Progenitor cell of endocrine pancreas (in vitro differentiated cells): ENCODE results near the gene CHID1. TPM values are rescaled to one million over a fixed set of nuclear protein-coding genes. Genes with fewer than 3 reads are reported as not detected.
A peak's percentile ranks its signal among the peaks of the same experiment; 100 is the strongest.

Experiments
- DNase-seq: peaks from one replicate; pipeline ENCODE4 v3.0.0; 2021; ENCODE audit warnings: low spot score; ENCODE audit not compliant: unreplicated experiment
- H3K27ac Mint-ChIP-seq: 2 replicates; pipeline ENCODE4 v1.8.0; 2021; ENCODE audit warnings: mild to moderate bottlenecking, moderate library complexity, mixed read lengths
- H3K27me3 Mint-ChIP-seq: 2 replicates; pipeline ENCODE4 v1.8.0; 2021; ENCODE audit warnings: mixed read lengths
- H3K36me3 Mint-ChIP-seq: 2 replicates; pipeline ENCODE4 v1.8.0; 2022; ENCODE audit warnings: mixed read lengths; ENCODE audit not compliant: insufficient read depth
- H3K4me1 Mint-ChIP-seq: 2 replicates; pipeline ENCODE4 v1.8.0; 2021; ENCODE audit warnings: low read depth, mixed read lengths
- H3K4me3 Mint-ChIP-seq: 2 replicates; pipeline ENCODE4 v1.8.0; 2021; ENCODE audit warnings: low read depth, mild to moderate bottlenecking, moderate library complexity, mixed read lengths
- H3K9me3 Mint-ChIP-seq: 2 replicates; pipeline ENCODE4 v1.8.0; 2021; ENCODE audit warnings: low read depth, mixed read lengths
- CTCF ChIP-seq: fragments of 200-600 bp; sonication (generic); IDR thresholded peaks from one replicate; pipeline ENCODE4 v1.5.0; 2021; ENCODE audit warnings: antibody characterized with exemption, mild to moderate bottlenecking; ENCODE audit not compliant: unreplicated experiment
- total RNA-seq: library from RNA; stranded (reverse); gene quantifications from 2 replicates; pipeline ENCODE4 v1.2.1, GENCODE V29; 2021

Gene CHID1
- total RNA-seq, 1 donor from 2014 or later: 87.0 TPM

GRCh38 chr11:877565-877964 is 33.0 kb downstream of the CHID1 start:
- Mint-ChIP-seq H3K27ac (no peak overlapping the region), H3K27me3 (no peaks in the 10 kb centered on the region), H3K4me3 (no peak overlapping the region), H3K4me1 (no peaks in the 10 kb centered on the region), H3K36me3 (peaks cover 14% of the 10 kb centered on the region), H3K9me3 (no peaks in the 10 kb centered on the region)
- TF ChIP-seq CTCF: no peak
- no peak for DNase-seq

- H3K27ac Mint-ChIP-seq: no peak overlapping the region
Observed at GRCh38 chr11:876545-876944, 34.1 kb downstream of the CHID1 start.

DNA sequence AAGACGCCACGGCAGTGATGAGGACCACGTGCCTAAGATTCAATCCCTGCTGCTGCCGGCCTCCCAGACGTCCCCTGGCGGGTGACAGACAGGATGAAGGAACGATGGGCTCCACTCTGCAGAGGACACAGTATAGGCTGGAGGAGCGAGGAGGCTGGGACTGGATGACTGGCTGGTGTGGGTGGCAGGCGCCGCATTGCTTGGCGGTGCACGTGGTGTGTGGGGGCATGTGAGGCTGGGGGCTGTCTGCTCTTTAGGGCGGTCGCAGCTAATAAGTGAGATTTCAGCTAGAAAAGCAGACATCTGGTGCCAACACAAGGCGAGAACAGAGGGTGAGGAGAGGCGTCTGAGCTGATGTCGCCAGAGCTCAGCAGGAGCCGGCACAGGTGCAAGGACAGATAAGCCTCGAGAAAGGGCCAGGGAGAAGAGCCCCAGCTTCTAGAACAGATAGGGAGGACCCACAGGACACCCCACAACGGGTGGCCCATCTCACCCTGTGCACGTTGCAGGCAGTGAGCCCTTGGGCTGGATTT is 34.8 kb downstream of the CHID1 start:
- H3K36me3 Mint-ChIP-seq: peaks cover 10% of the 10 kb centered on the region
- TF ChIP-seq CTCF: no peak
- no peaks in the 10 kb centered on the region for H3K9me3 Mint-ChIP-seq
- H3K27ac Mint-ChIP-seq: peak overlapping the region; percentile 80
- no peaks in the 10 kb centered on the region for H3K4me1 Mint-ChIP-seq
- no peak for DNase-seq
- no peak overlapping the region for H3K4me3 Mint-ChIP-seq
- H3K27me3 Mint-ChIP-seq: no peaks in the 10 kb centered on the region

More at GRCh38 chr11:876545-876944, 34.1 kb downstream of the CHID1 start:
- no peak overlapping the region for H3K4me3 Mint-ChIP-seq
- H3K4me1 Mint-ChIP-seq: no peaks in the 10 kb centered on the region
- no peaks in the 10 kb centered on the region for H3K9me3 Mint-ChIP-seq
- no peak for DNase-seq
- H3K36me3 Mint-ChIP-seq: peaks cover 10% of the 10 kb centered on the region
- no peak for TF ChIP-seq CTCF
- no peaks in the 10 kb centered on the region for H3K27me3 Mint-ChIP-seq

DNA sequence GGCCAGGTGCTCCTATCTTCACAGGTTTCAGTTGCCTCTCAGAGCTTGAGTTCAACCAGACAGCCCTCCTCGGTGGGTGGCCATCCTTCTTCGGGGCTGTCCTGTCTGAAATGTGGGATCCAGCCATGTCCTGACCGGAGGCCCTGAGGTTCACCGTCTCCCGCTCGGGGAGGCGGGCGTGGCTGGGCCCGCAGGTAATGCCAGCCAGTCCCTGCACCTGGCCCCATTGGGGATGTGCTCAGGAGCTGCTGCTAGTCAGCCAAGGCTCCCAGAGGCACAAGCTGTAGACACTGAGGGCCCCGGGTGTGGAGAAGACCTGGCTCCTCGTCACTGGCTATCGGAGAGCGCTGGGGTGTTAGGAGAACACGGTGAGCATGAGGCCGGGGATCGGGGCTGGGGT is 35.4 kb downstream of the CHID1 start:
- no peaks in the 10 kb centered on the region for H3K27me3 Mint-ChIP-seq
- peaks cover 8% of the 10 kb centered on the region for H3K36me3 Mint-ChIP-seq
- TF ChIP-seq CTCF: no peak

GRCh38 chr11:873706-874105 is 36.9 kb downstream of the CHID1 start:
- Mint-ChIP-seq H3K4me1 (no peaks in the 10 kb centered on the region), H3K4me3 (no peak overlapping the region)
- no peak for DNase-seq

More for the DNA sequence above, 35.4 kb downstream of the CHID1 start:
- DNase-seq: no peak
- Mint-ChIP-seq H3K27ac (no peak overlapping the region), H3K4me3 (no peak overlapping the region), H3K9me3 (no peaks in the 10 kb centered on the region), H3K4me1 (no peaks in the 10 kb centered on the region)

More at GRCh38 chr11:873706-874105, 36.9 kb downstream of the CHID1 start:
- Mint-ChIP-seq H3K27ac (no peak overlapping the region), H3K9me3 (no peaks in the 10 kb centered on the region), H3K27me3 (no peaks in the 10 kb centered on the region), H3K36me3 (peaks cover 6% of the 10 kb centered on the region)
- no peak for TF ChIP-seq CTCF
